GM12878 (cell line): ENCODE results near the gene FLVCR2. TPM values are rescaled to one million over a fixed set of nuclear protein-coding genes. Genes with fewer than 3 reads are reported as not detected.

Experiments used
- ATAC-seq: fragments of 200-7000 bp; cut with Tn5 transposase; 3 replicates; pipeline ENCODE4 v1.9.1; 2020; ENCODE audit warnings: mild to moderate bottlenecking, moderate library complexity
- BruUV-seq: library from RNA; stranded (reverse); fragments of 400-500 nt; replicated peaks from 2 replicates; lab custom pipeline; 2021; lab: Mats Ljungman, UMichigan
- CTCF ChIA-PET: fragments of 300-600 bp; sonication (Branson Sonifier 250); formaldehyde crosslinking; extraction: SDS; loops from one replicate; lab custom pipeline; 2021; ENCODE audit warnings: inconsistent platforms; lab: Yijun Ruan, JAX
- POLR2A ChIA-PET: fragments of 350-600 bp; formaldehyde crosslinking; extraction: SDS; loops from one replicate; lab custom pipeline; 2021; ENCODE audit warnings: inconsistent platforms; lab: Charles Lee
- RAD21 ChIA-PET: fragments of 300-600 bp; sonication (Branson Sonifier 250); formaldehyde crosslinking; loops from one replicate; lab custom pipeline; 2023; ENCODE audit warnings: antibody characterized with exemption; ENCODE audit not compliant: unreplicated experiment; lab: Charles Lee
- SMC1A ChIA-PET: fragments of 300-600 bp; sonication (Branson Sonifier 250); formaldehyde crosslinking; loops from one replicate; lab custom pipeline; 2023; ENCODE audit not compliant: unreplicated experiment, uncharacterized antibody; lab: Charles Lee
- DNase-seq: peaks from one replicate; pipeline ENCODE4 v3.0.0-alpha.2; 2011; ENCODE audit warnings: low read depth, low spot score
- FAIRE-seq: peaks from 3 replicates; lab custom pipeline; 2011; peaks lifted over from hg19 to GRCh38; lab: Jason Lieb, UNC
- H2AFZ ChIP-seq: 2 replicates; pipeline ENCODE4 v1.6.0; 2011; ENCODE audit warnings: low read depth, low read length, control low read depth; ENCODE audit not compliant: control insufficient read depth
- H3K27ac ChIP-seq: 2 replicates; pipeline ENCODE4 v1.5.1; 2011; ENCODE audit warnings: control low read depth; ENCODE audit not compliant: control insufficient read depth, insufficient read depth
- H3K27me3 ChIP-seq, 2 experiments: replicated peaks in 1 of 2; 2 replicates each; pipeline versions ENCODE4 v1.6.0 to v1.6.1; 2011; ENCODE audit warnings: low read length in 1 of 2; ENCODE audit not compliant: control insufficient read depth in 2 of 2, insufficient read depth in 2 of 2
- H3K36me3 ChIP-seq, 2 experiments: 2 replicates each; pipeline ENCODE4 v1.5.1; 2011; ENCODE audit warnings: low read length in 1 of 2; ENCODE audit not compliant: control insufficient read depth in 2 of 2, insufficient read depth in 2 of 2
- H3K4me1 ChIP-seq: 2 replicates; pipeline ENCODE4 v1.6.1; 2011; ENCODE audit warnings: mild to moderate bottlenecking, low read length, moderate library complexity, mixed read lengths; ENCODE audit not compliant: control insufficient read depth, insufficient read depth
- H3K4me2 ChIP-seq: 2 replicates; pipeline ENCODE4 v1.6.0; 2011; ENCODE audit warnings: control low read depth; ENCODE audit not compliant: control insufficient read depth, insufficient read depth
- H3K4me3 ChIP-seq: fragments of 200-600 bp; sonication (generic); 2 replicates; pipeline ENCODE4 v1.5.1; 2016
- H3K79me2 ChIP-seq: 2 replicates; pipeline ENCODE4 v1.6.0; 2011; ENCODE audit warnings: low read length; ENCODE audit not compliant: control insufficient read depth, insufficient read depth
- H3K9ac ChIP-seq: 2 replicates; pipeline ENCODE4 v1.8.0; 2011; ENCODE audit warnings: low read length, control low read depth, mixed read lengths; ENCODE audit not compliant: control insufficient read depth, insufficient read depth
- H3K9me3 ChIP-seq: replicated peaks from 3 replicates; pipeline ENCODE4 v1.5.1; 2011; ENCODE audit warnings: mild to moderate bottlenecking, low read length; ENCODE audit not compliant: control insufficient read depth, insufficient read depth
- H4K20me1 ChIP-seq: 2 replicates; pipeline ENCODE4 v1.6.0; 2011; ENCODE audit not compliant: control insufficient read depth, insufficient read depth
- BACH1 ChIP-seq: fragments of 450-650 bp; IDR thresholded peaks from 2 replicates; pipeline ENCODE4 v1.6.1; 2017; ENCODE audit warnings: mild to moderate bottlenecking, borderline replicate concordance
- CBFB ChIP-seq: IDR thresholded peaks from 2 replicates; pipeline ENCODE4 v1.6.1; 2016; ENCODE audit warnings: antibody characterized with exemption, low read depth
- HCFC1 ChIP-seq: fragments of 150-350 bp; IDR thresholded peaks from 2 replicates; pipeline ENCODE4 v1.6.1; 2014; ENCODE audit warnings: low read length
- IRF3 ChIP-seq: fragments of 450-650 bp; IDR thresholded peaks from 2 replicates; pipeline ENCODE4 v1.6.1; 2014; ENCODE audit warnings: mild to moderate bottlenecking
- MEF2A ChIP-seq: IDR thresholded peaks from 2 replicates; pipeline ENCODE4 v1.6.1; 2011; ENCODE audit warnings: low read depth, mild to moderate bottlenecking, low read length, moderate library complexity; ENCODE audit not compliant: insufficient read depth
- MLLT1 ChIP-seq: fragments of 450-650 bp; IDR thresholded peaks from 2 replicates; pipeline ENCODE4 v1.6.1; 2016; ENCODE audit warnings: mild to moderate bottlenecking
- MTA3 ChIP-seq: IDR thresholded peaks from 2 replicates; pipeline ENCODE4 v1.6.1; 2012; ENCODE audit warnings: low read length, inconsistent platforms, borderline replicate concordance
- MYB ChIP-seq: fragments of 150-350 bp; IDR thresholded peaks from 2 replicates; pipeline ENCODE4 v1.6.1; 2014; ENCODE audit warnings: mild to moderate bottlenecking, low read depth, low read length, borderline replicate concordance
- NR2F1 ChIP-seq: fragments of 450-650 bp; conservative IDR thresholded peaks from 2 replicates; pipeline ENCODE4 v1.6.1; 2017; ENCODE audit warnings: mild to moderate bottlenecking
- RCOR1 ChIP-seq: conservative IDR thresholded peaks from 2 replicates; pipeline ENCODE4 v1.6.1; 2012; ENCODE audit warnings: low read depth, low read length, improper control_type of control experiment
- SKIL ChIP-seq: fragments of 450-650 bp; IDR thresholded peaks from 2 replicates; pipeline ENCODE4 v1.6.1; 2017; ENCODE audit warnings: mild to moderate bottlenecking, low read depth, inconsistent platforms; ENCODE audit not compliant: poor library complexity, severe bottlenecking
- ZNF384 ChIP-seq: IDR thresholded peaks from 2 replicates; pipeline ENCODE4 v1.6.1; 2012; ENCODE audit warnings: low read depth, mild to moderate bottlenecking, low read length, improper control_type of control experiment, borderline replicate concordance
- ZNF687 ChIP-seq: fragments of 450-650 bp; IDR thresholded peaks from 2 replicates; pipeline ENCODE4 v1.6.1; 2017; ENCODE audit warnings: mild to moderate bottlenecking, moderate library complexity
- WGBS: methylation state at CpG from one replicate; pipeline ENCODE4 v1.1.6; 2016; ENCODE audit warnings: low lambda C conversion rate; ENCODE audit not compliant: insufficient replicate concordance, insufficient coverage; ENCODE audit errors: missing lambda C conversion rate; 5-methylcytosine and 5-hydroxymethylcytosine counted together
- in situ Hi-C: fragments of 300-500 bp; cut with MboI; formaldehyde crosslinking; loops from 9 replicates; pipeline ENCODE4 v1.14.3; 2018; ENCODE audit warnings: mixed read lengths
- intact Hi-C: fragments of 100-400 bp; cut with micrococcal nuclease; formaldehyde crosslinking; loops from one replicate; pipeline ENCODE4 v1.14.2; 2022; ENCODE audit not compliant: unreplicated experiment
- polyA plus RNA-seq, 11 experiments: library from polyadenylated mRNA; depleted of rRNA in 4 of 11; unstranded in 6 of 11; stranded (reverse) in 5 of 11; fragments of >200 nt; fragmentation: Nextera tagmentation in 4 of 11; fragmentation: Illumina TruSeq in 1 of 11; extraction: Ambion mirVana in 4 of 11; extraction: Trizol in 1 of 11; gene quantifications; 1 replicate in 1 of 11; 2 replicates in 10 of 11; pipeline versions ENCODE4 v1.2.1 to v1.2.3, GENCODE V29; 2011 to 2016; ENCODE audit warnings: inconsistent platforms in 2 of 11, missing spikeins in 2 of 11, low read depth in 1 of 11
- total RNA-seq, 4 experiments: library from RNA; depleted of rRNA in 3 of 4; stranded (reverse); fragments of >200 nt in 3 of 4; fragmentation: Illumina TruSeq in 1 of 4; extraction: Trizol in 1 of 4; gene quantifications; 2 replicates each; pipeline versions ENCODE4 v1.2.1 to v1.2.3, GENCODE V29; 2013 to 2021
- TF ChIP-seq, protein P1 (sequence below): fragments of 150-350 bp; IDR thresholded peaks from 2 replicates; pipeline ENCODE4 v1.6.1; 2014; ENCODE audit warnings: mild to moderate bottlenecking, low read depth, low read length

Gene FLVCR2
- total and polyA plus RNA-seq, 10 of the 15 experiments (the other 5 are each of a cell fraction or from before 2014, with no cell fraction given): 0.24 to 3.7 (median 1.6) TPM

GRCh38 chr14:75565056-75565455, 13.4 kb upstream of the FLVCR2 start:
- in situ Hi-C loops (no loop called here), intact Hi-C loops (loop anchor here (10.0 kb wide), 1 partner anchor 430 kb away; no protein-coding TSS in a partner anchor)
- H2AFZ ChIP-seq: no peak overlapping the region
- no peaks in the 10 kb centered on the region for H3K27me3 ChIP-seq
- ChIA-PET POLR2A (no interaction called here), SMC1A (no interaction called here), CTCF (interaction anchor here (6.6 to 7.1 kb wide), 2 partner anchors 42 to 71 kb away, joined by 180 to 286 read pairs; partner anchors contain the start of gene BATF), RAD21 (interaction anchor here (6.2 kb wide), 1 partner anchor 46 kb away, joined by 167 read pairs; the partner anchor contains the start of gene BATF)
- no peak overlapping the region for H3K4me2 ChIP-seq
- 58% methylated on average over 5 of the region's 5 CpGs for WGBS
- no TSS peak for BruUV-seq
- H3K4me1 ChIP-seq: peaks cover 31% of the 10 kb centered on the region
- H3K36me3 ChIP-seq: no peaks in the 10 kb centered on the region
- DNase-seq (no peak), ATAC-seq (no peak), FAIRE-seq (no peak)
- no peak overlapping the region for H3K27ac ChIP-seq
- no peaks in the 10 kb centered on the region for H3K79me2 ChIP-seq
- no peaks in the 10 kb centered on the region for H3K9me3 ChIP-seq
- no peak overlapping the region for H3K4me3 ChIP-seq
- no peak overlapping the region for H3K9ac ChIP-seq
- no peaks in the 10 kb centered on the region for H4K20me1 ChIP-seq
- TF ChIP-seq HCFC1 (no peak), NR2F1 (no peak), SKIL (no peak), ZNF384 (no peak), MEF2A (no peak), RCOR1 (no peak), CBFB (no peak), MYB (no peak), ZNF687 (no peak), IRF3 (no peak), BACH1 (no peak), MLLT1 (no peak), MTA3 (no peak)
- TF ChIP-seq, protein P1, sequence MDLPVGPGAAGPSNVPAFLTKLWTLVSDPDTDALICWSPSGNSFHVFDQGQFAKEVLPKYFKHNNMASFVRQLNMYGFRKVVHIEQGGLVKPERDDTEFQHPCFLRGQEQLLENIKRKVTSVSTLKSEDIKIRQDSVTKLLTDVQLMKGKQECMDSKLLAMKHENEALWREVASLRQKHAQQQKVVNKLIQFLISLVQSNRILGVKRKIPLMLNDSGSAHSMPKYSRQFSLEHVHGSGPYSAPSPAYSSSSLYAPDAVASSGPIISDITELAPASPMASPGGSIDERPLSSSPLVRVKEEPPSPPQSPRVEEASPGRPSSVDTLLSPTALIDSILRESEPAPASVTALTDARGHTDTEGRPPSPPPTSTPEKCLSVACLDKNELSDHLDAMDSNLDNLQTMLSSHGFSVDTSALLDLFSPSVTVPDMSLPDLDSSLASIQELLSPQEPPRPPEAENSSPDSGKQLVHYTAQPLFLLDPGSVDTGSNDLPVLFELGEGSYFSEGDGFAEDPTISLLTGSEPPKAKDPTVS: no peak
